ENCODE measurements around the gene SPRN.

- no peak for TF ChIP-seq SUZ12 (IDR thresholded peaks at IDR 0.05; ENCODE audit: extremely low read depth, insufficient read depth, insufficient read length)
- no peak for TF ChIP-seq YY1 (IDR thresholded peaks at IDR 0.05; ENCODE audit: insufficient read depth, insufficient read length)
- TF ChIP-seq ZNF274 (IDR thresholded peaks at IDR 0.05; ENCODE audit: low read depth, low read length): no peak
These were observed 51.9 kb downstream of the SPRN start for GRCh38 chr10:133372507-133372906.

Measured in NT2/D1 (cell line).